Thymus (tissue), 11 donors: ENCODE data around the gene CYP27A1. TPM values are rescaled to one million over a fixed set of nuclear protein-coding genes. Genes with fewer than 3 reads are reported as not detected.

Experiments used
- DNase-seq, 9 donors: peaks; one replicate each; pipeline ENCODE4 v3.0.0-alpha.2; 2013; ENCODE audit warnings: low spot score in 9 of 9, low read depth in 6 of 9, missing footprints in 1 of 9
- H3K27ac ChIP-seq, 2 donors: one replicate each; pipeline ENCODE4 v1.5.1; 2013; ENCODE audit warnings: control low read depth in 1 of 2, low read depth in 1 of 2, low read length in 1 of 2, mild to moderate bottlenecking in 1 of 2, moderate library complexity in 1 of 2
- H3K27me3 ChIP-seq, 2 donors: one replicate each; pipeline ENCODE4 v1.5.1; 2013; ENCODE audit warnings: low read length in 1 of 2; ENCODE audit not compliant: control insufficient read depth in 2 of 2, insufficient read depth in 1 of 2
- H3K36me3 ChIP-seq, 2 donors: one replicate each; pipeline ENCODE4 v1.5.1; 2013; ENCODE audit warnings: low read length in 1 of 2, mild to moderate bottlenecking in 1 of 2, moderate library complexity in 1 of 2; ENCODE audit not compliant: control insufficient read depth in 2 of 2, insufficient read depth in 2 of 2
- H3K4me1 ChIP-seq, 2 donors: one replicate each; pipeline ENCODE4 v1.5.1; 2013; ENCODE audit warnings: low read length in 2 of 2; ENCODE audit not compliant: control insufficient read depth in 2 of 2, insufficient read depth in 2 of 2
- H3K4me3 ChIP-seq, 2 donors: one replicate each; pipeline ENCODE4 v1.5.1; 2013; ENCODE audit warnings: low read length in 2 of 2, control low read depth in 1 of 2, mild to moderate bottlenecking in 1 of 2
- H3K9me3 ChIP-seq, 2 donors: one replicate each; pipeline ENCODE4 v1.5.1; 2013; ENCODE audit warnings: low read length in 1 of 2, mild to moderate bottlenecking in 1 of 2; ENCODE audit not compliant: control insufficient read depth in 2 of 2, insufficient read depth in 1 of 2
- WGBS: extraction: QIAGEN DNeasy Blood & Tissue Kit; methylation state at CpG from one replicate; pipeline ENCODE4 v1.1.7; 2013; 5-methylcytosine and 5-hydroxymethylcytosine counted together
- polyA plus RNA-seq: library from polyadenylated mRNA; stranded (reverse); fragments of 200-250 nt; gene quantifications from one replicate; pipeline ENCODE4 v1.2.3, GENCODE V29; 2013
- total RNA-seq: library from RNA; stranded (reverse); fragments of 120-200 nt; gene quantifications from one replicate; pipeline ENCODE4 v1.2.4, GENCODE V29; 2013
- donor health status: healthy.

The CYP27A1 gene
- total and polyA plus RNA-seq, 2 donors = 21.9 to 24.7 TPM

DNA sequence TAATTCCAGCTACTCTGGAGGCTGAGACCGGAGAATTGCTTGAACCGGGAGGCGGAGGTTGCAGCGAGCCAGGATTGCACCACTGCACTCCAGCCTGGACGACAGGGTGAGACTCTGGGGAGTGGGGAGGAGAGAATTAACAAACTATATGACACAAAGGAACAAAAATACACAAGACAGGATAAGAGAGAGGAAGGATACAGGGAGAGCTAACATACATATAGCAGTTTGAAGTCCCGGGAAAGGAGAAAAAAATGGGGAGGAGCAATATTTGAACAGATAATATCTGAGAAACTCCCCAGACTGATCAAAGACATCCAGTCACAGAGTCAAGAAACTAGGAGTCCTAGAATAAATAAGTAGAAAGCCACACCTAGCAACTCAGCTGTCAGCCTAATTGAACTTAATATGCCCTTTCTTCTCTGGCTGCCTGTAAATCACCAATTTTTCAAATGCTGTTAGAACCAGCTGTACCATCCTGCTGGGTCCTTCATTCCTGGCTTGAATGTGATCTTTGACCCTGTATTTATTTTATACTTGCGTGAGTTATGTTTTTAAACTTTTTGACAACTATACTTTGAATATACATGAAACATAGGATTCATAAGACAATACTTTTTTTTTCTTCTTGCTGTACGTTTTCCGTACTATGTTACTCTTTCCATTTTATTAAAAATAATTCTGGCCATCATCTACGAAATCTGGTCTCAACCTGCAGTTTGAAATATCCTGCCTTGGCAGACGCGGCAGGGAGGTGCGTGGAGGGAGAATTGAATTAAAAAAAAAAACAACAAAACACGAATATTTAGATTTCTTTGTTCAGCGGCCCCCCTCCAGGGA, 876 bp upstream of the CYP27A1 start:
- Histone ChIP-seq H3K4me1 (no peaks in the 10 kb centered on the region), H3K4me3 (peak overlapping the region; percentile 31 to 35), H3K36me3 (no peaks in the 10 kb centered on the region), H3K27me3 (peaks cover 33 to 44% of the 10 kb centered on the region in 2 donors), H3K27ac (peak overlapping the region in 1 of 2 donors; percentile 69), H3K9me3 (peaks cover 0 to 5% of the 10 kb centered on the region in 2 donors)
- no peak for DNase-seq
- WGBS = 46% methylated on average over 15 of the region's 15 CpGs

DNA sequence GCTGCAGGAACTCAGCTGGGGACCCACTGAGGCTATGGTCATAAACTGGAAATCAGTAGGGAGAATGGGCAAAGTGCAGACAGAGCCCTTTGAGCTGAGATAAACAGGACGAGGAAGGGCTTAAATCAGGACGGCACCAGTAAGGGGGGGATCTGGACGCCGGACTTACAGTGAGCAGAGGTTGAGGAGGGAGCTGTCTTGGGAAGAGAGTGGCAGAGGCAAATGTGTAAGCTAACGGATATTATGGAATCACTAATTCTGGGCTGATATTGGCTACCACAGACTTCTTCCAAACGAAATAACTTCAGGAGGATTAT, 539 bp downstream of the CYP27A1 start:
- Histone ChIP-seq H3K9me3 (no peaks in the 10 kb centered on the region), H3K4me1 (no peaks in the 10 kb centered on the region), H3K27ac (peak overlapping the region; percentile 28 to 53), H3K27me3 (peaks cover 33 to 46% of the 10 kb centered on the region in 2 donors), H3K4me3 (peak overlapping the region; percentile 35 to 36), H3K36me3 (no peaks in the 10 kb centered on the region)
- no peak for DNase-seq
- WGBS = 47% methylated on average over 6 of the region's 6 CpGs

DNA sequence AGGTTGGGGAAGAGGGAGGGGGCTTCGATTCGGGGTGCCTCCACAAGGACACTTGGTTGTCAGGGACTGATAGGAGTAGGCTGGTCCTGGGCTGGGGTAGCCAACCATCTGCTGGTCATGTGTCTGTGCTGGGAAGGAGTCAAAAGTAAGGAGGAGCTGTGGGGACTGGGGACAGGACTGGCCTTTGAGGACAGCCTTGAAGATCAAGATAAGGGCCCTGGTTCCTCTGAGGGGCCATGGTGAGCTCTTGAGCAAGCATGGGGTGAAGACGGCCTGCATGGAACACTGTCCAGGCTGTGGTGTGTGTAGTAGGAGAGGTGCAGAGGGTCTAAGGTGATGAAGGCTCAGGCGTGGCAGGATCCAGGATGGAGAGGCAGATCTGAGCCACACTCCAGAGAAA, 1.7 kb downstream of the CYP27A1 start:
- Histone ChIP-seq H3K27me3 (peaks cover 33 to 46% of the 10 kb centered on the region in 2 donors), H3K9me3 (no peaks in the 10 kb centered on the region), H3K27ac (peak overlapping the region in 1 of 2 donors; percentile 5), H3K4me3 (no peak overlapping the region), H3K36me3 (no peaks in the 10 kb centered on the region), H3K4me1 (no peaks in the 10 kb centered on the region)
- no peak for DNase-seq
- WGBS = 92% methylated on average over 4 of the region's 4 CpGs

DNA sequence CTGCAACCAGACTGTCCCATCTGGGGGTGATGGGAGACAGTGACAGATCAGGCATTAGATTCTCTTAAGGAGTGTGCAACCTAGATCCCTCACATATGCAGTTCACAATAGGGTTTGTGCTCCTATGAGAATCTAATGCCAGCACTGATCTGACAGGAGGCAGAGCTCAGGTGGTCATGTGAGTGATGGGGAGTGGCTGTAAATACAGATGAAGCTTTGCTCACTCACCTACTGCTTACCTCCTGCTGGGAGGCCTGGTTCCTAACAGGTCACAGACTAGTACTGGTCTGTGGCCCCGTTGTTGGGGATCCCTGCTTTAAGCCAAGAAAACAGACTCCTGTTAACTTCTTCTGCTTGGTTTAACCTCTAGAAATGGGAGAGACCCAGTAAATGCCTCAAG, 3.2 kb downstream of the CYP27A1 start:
- Histone ChIP-seq H3K9me3 (no peaks in the 10 kb centered on the region), H3K36me3 (no peaks in the 10 kb centered on the region), H3K4me3 (no peak overlapping the region), H3K4me1 (no peaks in the 10 kb centered on the region), H3K27me3 (peaks cover 28 to 44% of the 10 kb centered on the region in 2 donors), H3K27ac (no peak overlapping the region)
- DNase-seq = no peak
- 43% methylated on average over 1 of the region's 1 CpG for WGBS

DNA sequence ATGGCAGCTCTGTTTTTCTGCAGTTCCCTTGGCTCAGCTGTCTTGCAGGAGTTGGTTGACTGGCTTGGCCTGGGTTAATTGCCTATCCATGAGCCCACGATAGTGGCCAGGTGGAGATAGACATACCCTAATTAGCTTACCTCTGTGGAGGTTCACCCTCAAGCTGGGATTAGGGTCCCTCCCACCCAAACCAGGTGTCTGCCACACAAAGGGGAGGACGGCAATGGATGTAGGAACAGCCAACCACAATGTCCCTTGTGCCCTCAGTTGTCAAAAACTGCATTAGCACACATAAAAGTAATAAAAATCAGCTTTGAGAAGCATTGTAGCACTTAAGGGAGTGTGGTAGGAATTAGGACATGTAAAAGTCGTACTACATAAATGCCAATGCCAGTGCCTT, 4.2 kb downstream of the CYP27A1 start:
- Histone ChIP-seq H3K9me3 (no peaks in the 10 kb centered on the region), H3K4me3 (no peak overlapping the region), H3K4me1 (no peaks in the 10 kb centered on the region), H3K27me3 (peaks cover 22 to 35% of the 10 kb centered on the region in 2 donors), H3K36me3 (no peaks in the 10 kb centered on the region), H3K27ac (no peak overlapping the region)
- DNase-seq = no peak
- WGBS = 86% methylated on average over 3 of the region's 3 CpGs

DNA sequence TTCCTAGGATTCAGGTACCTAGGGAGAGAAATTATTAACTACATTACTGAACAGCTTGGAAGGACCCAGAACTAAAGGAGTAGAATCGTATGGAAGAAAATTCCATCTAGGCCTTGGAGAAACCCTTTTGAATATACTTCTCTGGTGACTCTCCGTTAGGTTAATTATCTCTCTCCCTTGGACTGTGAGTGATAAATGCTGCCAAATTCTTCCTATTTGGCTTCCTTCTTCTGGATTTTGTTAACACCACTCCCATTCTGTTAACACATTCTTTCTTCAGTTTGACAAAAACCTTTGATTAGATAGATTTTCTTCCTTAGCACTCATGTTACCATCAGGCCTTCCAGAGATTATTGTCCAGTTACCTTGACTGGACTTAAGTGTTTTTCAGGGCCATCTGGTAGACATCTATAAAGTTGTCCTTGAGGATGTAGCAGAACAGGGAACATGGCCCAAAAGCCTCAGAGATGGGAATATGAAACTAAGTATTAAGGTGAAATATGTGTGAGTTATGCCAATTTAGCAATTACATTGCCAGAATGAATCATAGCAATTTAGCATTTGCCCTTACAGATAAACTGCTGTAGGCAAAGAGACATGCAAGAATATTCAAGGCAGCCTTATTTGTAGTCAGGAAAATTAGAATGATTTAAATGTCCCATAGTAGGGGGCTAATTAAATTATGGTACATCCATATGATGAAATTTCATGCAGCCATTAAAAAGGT, 6.7 kb downstream of the CYP27A1 start:
- no peaks in the 10 kb centered on the region for H3K9me3 ChIP-seq
- no peak for DNase-seq
- 98% methylated on average over 2 of the region's 2 CpGs for WGBS
- H3K36me3 ChIP-seq = no peaks in the 10 kb centered on the region
- peaks cover 2 to 9% of the 10 kb centered on the region in 2 donors for H3K27me3 ChIP-seq
- no peaks in the 10 kb centered on the region for H3K4me1 ChIP-seq
- no peak overlapping the region for H3K4me3 ChIP-seq
- no peak overlapping the region for H3K27ac ChIP-seq

DNA sequence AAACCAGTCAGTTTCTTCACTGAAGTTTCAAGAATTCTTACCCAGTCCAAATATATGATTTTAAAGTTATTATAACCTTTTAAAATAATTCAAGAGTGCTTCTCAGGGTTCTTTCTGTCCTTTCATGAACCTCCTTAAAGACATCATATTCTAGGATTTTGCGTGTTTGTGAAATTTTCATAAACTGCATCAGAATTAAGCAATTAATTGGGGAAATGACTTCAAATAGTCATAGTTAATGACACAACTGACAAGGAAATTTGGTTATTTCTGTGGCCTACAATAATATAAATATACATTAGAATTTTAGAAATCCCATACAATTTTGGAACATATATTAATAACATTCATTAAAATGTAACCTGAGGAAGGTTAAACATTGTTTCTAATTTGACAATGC, 10.5 kb downstream of the CYP27A1 start:
- Histone ChIP-seq H3K4me1 (no peaks in the 10 kb centered on the region), H3K27me3 (peaks cover 0 to 4% of the 10 kb centered on the region in 2 donors), H3K4me3 (no peak overlapping the region), H3K36me3 (no peaks in the 10 kb centered on the region), H3K27ac (no peak overlapping the region), H3K9me3 (no peaks in the 10 kb centered on the region)
- 100% methylated on average over 1 of the region's 1 CpG for WGBS
- no peak for DNase-seq

DNA sequence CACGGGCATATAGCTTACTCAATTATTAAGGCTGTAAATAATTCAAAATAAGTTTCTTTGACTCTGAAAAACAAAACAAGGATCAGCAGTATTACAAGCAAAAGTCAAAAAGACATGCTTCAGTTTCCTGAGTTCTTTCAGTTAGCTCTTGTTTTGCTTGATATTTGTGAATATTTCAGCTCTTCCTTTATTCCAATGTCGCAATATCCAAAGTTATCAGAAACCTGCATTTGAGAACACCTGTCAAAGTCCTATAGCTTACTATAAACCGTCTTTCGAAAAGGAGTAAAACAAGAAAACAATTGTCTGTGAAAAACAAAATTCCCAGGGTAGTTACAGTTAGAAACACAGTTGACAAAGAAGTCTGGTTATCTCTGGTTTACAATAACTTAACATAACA, 14.7 kb downstream of the CYP27A1 start:
- DNase-seq = no peak
- Histone ChIP-seq H3K4me1 (no peaks in the 10 kb centered on the region), H3K27me3 (peaks cover 0 to 21% of the 10 kb centered on the region in 2 donors), H3K36me3 (no peaks in the 10 kb centered on the region), H3K9me3 (no peaks in the 10 kb centered on the region), H3K4me3 (no peak overlapping the region), H3K27ac (no peak overlapping the region)
- 95% methylated on average over 4 of the region's 4 CpGs for WGBS

DNA sequence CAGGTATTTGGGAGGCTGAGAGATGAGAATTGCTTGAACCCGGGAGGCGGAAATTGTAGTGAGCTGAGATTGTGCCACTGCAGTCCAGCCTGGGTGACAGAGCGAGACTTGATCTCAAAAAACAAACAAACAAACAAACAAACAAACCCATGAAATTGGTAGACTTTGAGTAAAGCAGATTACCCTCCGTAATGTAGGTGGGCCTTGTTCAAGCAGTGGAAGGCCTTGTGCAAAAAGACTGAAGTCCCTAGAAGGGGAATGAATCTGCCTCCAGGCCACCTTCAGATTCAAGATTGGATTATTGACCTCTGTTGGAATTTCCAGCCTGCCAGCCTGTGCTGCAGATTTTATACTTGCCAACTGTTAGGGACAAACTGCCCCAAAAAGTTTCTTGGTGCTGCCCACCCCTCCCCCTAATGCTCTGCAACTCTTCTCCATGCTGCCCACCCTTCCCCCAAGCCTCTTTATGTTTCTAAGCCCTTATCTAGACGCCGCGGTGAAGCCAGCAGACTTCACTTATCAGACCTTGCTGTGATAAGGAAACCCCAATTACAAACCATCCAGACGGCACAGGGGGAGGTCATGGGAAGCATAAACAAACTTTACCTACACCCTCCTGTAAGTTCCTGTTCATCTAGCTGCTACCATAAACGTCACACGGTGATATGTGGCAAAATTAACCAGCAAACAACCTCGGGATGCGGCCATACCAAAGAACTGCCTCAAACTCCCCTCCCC, 17.0 kb downstream of the CYP27A1 start:
- WGBS = 40% methylated on average over 12 of the region's 12 CpGs
- Histone ChIP-seq H3K9me3 (no peaks in the 10 kb centered on the region), H3K4me3 (no peak overlapping the region), H3K27ac (no peak overlapping the region), H3K4me1 (no peaks in the 10 kb centered on the region), H3K27me3 (peaks cover 0 to 25% of the 10 kb centered on the region in 2 donors), H3K36me3 (no peaks in the 10 kb centered on the region)
- no peak for DNase-seq
